ENCODE data around the gene ACTRT2. TPM values are rescaled to one million over a fixed set of nuclear protein-coding genes. Genes with fewer than 3 reads are reported as not detected.

ACTRT2 gene
- polyA plus RNA-seq, 1 donor (not counting 4 experiments of a cell fraction or from before 2014, with no cell fraction given), result not detected

GRCh38 chr1:2989185-2989584, 32.1 kb upstream of the ACTRT2 start:
- H3K4me1 ChIP-seq (ENCODE audit: control insufficient read depth, extremely low read depth, insufficient read depth, low read length), result no peaks in the 10 kb centered on the region
- FAIRE-seq, result no peak
- no peak overlapping the region for H2AFZ ChIP-seq (ENCODE audit: control insufficient read depth, low read length)
- H3K4me2 ChIP-seq (ENCODE audit: control insufficient read depth, extremely low read depth, insufficient read depth, low read depth, low read length), result no peak overlapping the region
- peaks cover 11% of the 10 kb centered on the region for H3K9me3 ChIP-seq (ENCODE audit: control insufficient read depth, low read depth, low read length)
- H3K79me2 ChIP-seq (ENCODE audit: control insufficient read depth, insufficient read depth, low read length), result no peaks in the 10 kb centered on the region
- H3K27ac ChIP-seq (ENCODE audit: control insufficient read depth, insufficient read depth, low read length), result no peak overlapping the region
- H3K9me1 ChIP-seq (ENCODE audit: control insufficient read depth, extremely low read depth, insufficient read depth, low read length), result no peaks in the 10 kb centered on the region
- H3K9ac ChIP-seq (ENCODE audit: control insufficient read depth, extremely low read depth, insufficient read depth, low read length), result no peak overlapping the region
- no peaks in the 10 kb centered on the region for H3K36me3 ChIP-seq (ENCODE audit: control insufficient read depth in 2 of 2, extremely low read depth in 1 of 2, insufficient read depth in 2 of 2, low read length in 2 of 2)
- dilution Hi-C loops (cut with MboI; ENCODE audit: extremely low pct_ligation_motif_present, low sequenced_read_pairs), result no loop called here
- no peak overlapping the region for H3K4me3 ChIP-seq (ENCODE audit: control insufficient read depth in 2 of 3, extremely low read depth in 1 of 3, insufficient read depth in 2 of 3, low read depth in 1 of 3, low read length in 3 of 3)
- H4K20me1 ChIP-seq (ENCODE audit: control insufficient read depth, extremely low read depth, insufficient read depth, low read length), result no peaks in the 10 kb centered on the region
- TF ChIP-seq CTCF (optimal IDR thresholded peaks at IDR 0.05 in 1 of 3, IDR thresholded peaks at IDR 0.05 in 1 of 3, conservative IDR thresholded peaks at IDR 0.05 in 1 of 3; ENCODE audit: extremely low read depth in 1 of 3, insufficient read depth in 2 of 3, low read length in 3 of 3), result no peak
- TF ChIP-seq EZH2 (IDR thresholded peaks at IDR 0.05; ENCODE audit: low read length), result no peak
- DNase-seq (ENCODE audit: low read depth, low spot score), result no peak
- H3K27me3 ChIP-seq (ENCODE audit: control insufficient read depth, extremely low read depth, insufficient read depth, low read length), result no peaks in the 10 kb centered on the region

DNA sequence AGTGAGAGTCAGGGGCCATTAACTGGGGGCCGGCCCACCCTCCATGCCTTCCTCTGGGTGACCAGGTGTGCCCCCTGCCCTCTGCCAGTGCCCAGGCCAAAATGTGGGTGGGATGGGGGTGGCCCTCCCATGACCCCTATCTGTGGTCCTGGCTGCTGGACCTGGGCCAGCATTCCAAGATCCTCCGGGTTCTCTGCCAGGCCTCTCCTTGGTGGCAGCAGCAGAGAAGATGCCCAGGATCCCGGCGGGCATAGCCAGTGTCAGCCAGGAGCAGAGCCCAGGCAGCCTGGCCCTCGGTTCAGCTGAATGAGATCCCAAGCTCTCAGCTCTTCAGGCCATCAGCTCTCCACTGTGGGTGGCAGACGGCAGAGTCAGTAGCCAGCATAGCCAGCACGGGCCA, 31.3 kb upstream of the ACTRT2 start:
- Histone ChIP-seq H3K27ac (ENCODE audit: control insufficient read depth, insufficient read depth, low read length) (no peak overlapping the region), H3K9me1 (ENCODE audit: control insufficient read depth, extremely low read depth, insufficient read depth, low read length) (no peaks in the 10 kb centered on the region), H3K9ac (ENCODE audit: control insufficient read depth, extremely low read depth, insufficient read depth, low read length) (no peak overlapping the region), H3K9me3 (ENCODE audit: control insufficient read depth, low read depth, low read length) (peaks cover 11% of the 10 kb centered on the region), H3K36me3 (ENCODE audit: control insufficient read depth in 2 of 2, extremely low read depth in 1 of 2, insufficient read depth in 2 of 2, low read length in 2 of 2) (no peaks in the 10 kb centered on the region), H3K79me2 (ENCODE audit: control insufficient read depth, insufficient read depth, low read length) (no peaks in the 10 kb centered on the region), H3K4me2 (ENCODE audit: control insufficient read depth, extremely low read depth, insufficient read depth, low read depth, low read length) (no peak overlapping the region), H2AFZ (ENCODE audit: control insufficient read depth, low read length) (no peak overlapping the region), H3K27me3 (ENCODE audit: control insufficient read depth, extremely low read depth, insufficient read depth, low read length) (no peaks in the 10 kb centered on the region), H4K20me1 (ENCODE audit: control insufficient read depth, extremely low read depth, insufficient read depth, low read length) (no peaks in the 10 kb centered on the region), H3K4me3 (ENCODE audit: control insufficient read depth in 2 of 3, extremely low read depth in 1 of 3, insufficient read depth in 2 of 3, low read depth in 1 of 3, low read length in 3 of 3) (no peak overlapping the region), H3K4me1 (ENCODE audit: control insufficient read depth, extremely low read depth, insufficient read depth, low read length) (no peaks in the 10 kb centered on the region)
- FAIRE-seq (no peak), DNase-seq (ENCODE audit: low read depth, low spot score) (no peak)
- dilution Hi-C loops (cut with MboI; ENCODE audit: extremely low pct_ligation_motif_present, low sequenced_read_pairs), result no loop called here
- TF ChIP-seq CTCF (optimal IDR thresholded peaks at IDR 0.05 in 1 of 3, IDR thresholded peaks at IDR 0.05 in 1 of 3, conservative IDR thresholded peaks at IDR 0.05 in 1 of 3; ENCODE audit: extremely low read depth in 1 of 3, insufficient read depth in 2 of 3, low read length in 3 of 3) (no peak), EZH2 (IDR thresholded peaks at IDR 0.05; ENCODE audit: low read length) (no peak)
